Esophagus squamous epithelium (tissue), 5 donors: ENCODE data around the gene GARNL3. TPM values are rescaled to one million over a fixed set of nuclear protein-coding genes. Genes with fewer than 3 reads are reported as not detected.

Experiments
- DNase-seq: peaks from one replicate; lab custom pipeline; 2025; lab: John Stamatoyannopoulos, UW
- H3K27ac ChIP-seq, 4 donors: fragments of 200-600 bp; sonication (generic); one replicate each; pipeline ENCODE4 v1.5.1; 2016 to 2019; ENCODE audit warnings: mild to moderate bottlenecking in 1 of 4
- H3K27me3 ChIP-seq, 4 donors: fragments of 200-600 bp; sonication (generic); 1 replicate in 3 of 4; 2 replicates in 1 of 4; pipeline versions ENCODE4 v1.5.1 to v1.6.0; 2017 to 2021; ENCODE audit warnings: antibody characterized with exemption in 1 of 4
- H3K36me3 ChIP-seq, 3 donors: fragments of 200-600 bp; sonication (generic); one replicate each; pipeline ENCODE4 v1.5.1; 2016 to 2019
- H3K4me1 ChIP-seq, 3 donors: fragments of 200-600 bp; sonication (generic); one replicate each; pipeline ENCODE4 v1.5.1; 2017 to 2019
- H3K4me3 ChIP-seq, 4 donors: fragments of 200-600 bp; sonication (generic); 1 replicate in 3 of 4; 2 replicates in 1 of 4; pipeline ENCODE4 v1.5.1; 2016 to 2019; ENCODE audit warnings: mild to moderate bottlenecking in 2 of 4, moderate library complexity in 1 of 4
- H3K9me3 ChIP-seq, 3 donors: fragments of 200-600 bp; sonication (generic); one replicate each; pipeline ENCODE4 v1.5.1; 2016 to 2019
- CTCF ChIP-seq, 6 experiments: fragments of 450-650 bp in 4 of 6; fragments of 200-600 bp in 2 of 6; sonication (generic) in 2 of 6; IDR thresholded peaks; one replicate each; pipeline ENCODE4 v1.5.1; 2016 to 2019; ENCODE audit warnings: antibody characterized with exemption in 6 of 6, mild to moderate bottlenecking in 4 of 6, moderate library complexity in 4 of 6
- POLR2A ChIP-seq, 4 donors: fragments of 450-650 bp; IDR thresholded peaks; one replicate each; pipeline ENCODE4 v1.6.1; 2017; ENCODE audit warnings: antibody characterized with exemption in 4 of 4, mild to moderate bottlenecking in 4 of 4, moderate library complexity in 3 of 4
- WGBS, 2 donors: methylation state at CpG; one replicate each; pipeline ENCODE4 v1.1.5; 2018; 5-methylcytosine and 5-hydroxymethylcytosine counted together
- intact Hi-C: fragments of 100-400 bp; cut with DNase I; formaldehyde crosslinking; loops from one replicate; pipeline ENCODE4 v1.15.0; 2022
- total RNA-seq, 4 donors: library from RNA; depleted of rRNA; stranded (reverse); fragments of >200 nt; gene quantifications; one replicate each; pipeline ENCODE4 v1.1.0, GENCODE V29; 2016
- donor health status: DM: yes; HTN: yes; CAD: no.

Gene GARNL3
- total RNA-seq, 4 donors from 2014 or later, result 1.1 to 22.9 (median 8.2) TPM

GRCh38 chr9:127278372-127278771, 13.8 kb downstream of the GARNL3 start:
- intact Hi-C loops, result no loop called here
- Histone ChIP-seq H3K27me3 (no peaks in the 10 kb centered on the region), H3K4me1 (peaks cover 0 to 18% (median 0%) of the 10 kb centered on the region in 3 donors), H3K36me3 (no peaks in the 10 kb centered on the region), H3K9me3 (no peaks in the 10 kb centered on the region), H3K4me3 (no peak overlapping the region), H3K27ac (no peak overlapping the region)
- WGBS, 2 donors, result 44 to 64% methylated on average over 2 of the region's 2 CpGs
- DNase-seq, result no peak
- TF ChIP-seq CTCF (IDR thresholded peaks at IDR 0.05) (no peak), POLR2A (IDR thresholded peaks at IDR 0.05) (no peak)

- H3K4me3 ChIP-seq, result no peak overlapping the region
- intact Hi-C loops, result no loop called here
- DNase-seq, result no peak
- TF ChIP-seq POLR2A (IDR thresholded peaks at IDR 0.05) (no peak), CTCF (IDR thresholded peaks at IDR 0.05) (no peak)
- H3K27me3 ChIP-seq, result no peaks in the 10 kb centered on the region
- H3K9me3 ChIP-seq, result no peaks in the 10 kb centered on the region
- H3K36me3 ChIP-seq, result no peaks in the 10 kb centered on the region
- WGBS, 2 donors, result 83 to 88% methylated on average over 3 of the region's 3 CpGs
- peaks cover 0 to 18% (median 0%) of the 10 kb centered on the region in 3 donors for H3K4me1 ChIP-seq
- no peak overlapping the region for H3K27ac ChIP-seq
Observed at GRCh38 chr9:127279717-127280285, 15.2 kb downstream of the GARNL3 start.

GRCh38 chr9:127280880-127281660, 16.5 kb downstream of the GARNL3 start:
- Histone ChIP-seq H3K27me3 (no peaks in the 10 kb centered on the region), H3K4me3 (no peak overlapping the region), H3K27ac (no peak overlapping the region), H3K36me3 (no peaks in the 10 kb centered on the region), H3K4me1 (peaks cover 0 to 18% (median 0%) of the 10 kb centered on the region in 3 donors), H3K9me3 (no peaks in the 10 kb centered on the region)
- 87% methylated on average over 6 to 8 of the region's 8 CpGs for WGBS, 2 donors
- TF ChIP-seq POLR2A (IDR thresholded peaks at IDR 0.05) (no peak), CTCF (IDR thresholded peaks at IDR 0.05) (no peak)
- intact Hi-C loops, result no loop called here
- DNase-seq, result no peak

- Histone ChIP-seq H3K4me3 (no peak overlapping the region), H3K36me3 (no peaks in the 10 kb centered on the region), H3K9me3 (no peaks in the 10 kb centered on the region), H3K4me1 (peaks cover 0 to 18% (median 0%) of the 10 kb centered on the region in 3 donors), H3K27ac (no peak overlapping the region), H3K27me3 (no peaks in the 10 kb centered on the region)
- intact Hi-C loops, result no loop called here
- no peak for DNase-seq
- TF ChIP-seq POLR2A (IDR thresholded peaks at IDR 0.05) (no peak), CTCF (IDR thresholded peaks at IDR 0.05) (no peak)
Observed at GRCh38 chr9:127281891-127282290, 17.3 kb downstream of the GARNL3 start.

GRCh38 chr9:127282611-127283010, 18.0 kb downstream of the GARNL3 start:
- Histone ChIP-seq H3K4me3 (no peak overlapping the region), H3K9me3 (no peaks in the 10 kb centered on the region), H3K36me3 (no peaks in the 10 kb centered on the region), H3K27ac (no peak overlapping the region), H3K4me1 (peaks cover 0 to 14% (median 0%) of the 10 kb centered on the region in 3 donors), H3K27me3 (no peaks in the 10 kb centered on the region)
- intact Hi-C loops, result no loop called here
- no peak for DNase-seq
- TF ChIP-seq CTCF (IDR thresholded peaks at IDR 0.05), result no peak
- no peak for TF ChIP-seq POLR2A (IDR thresholded peaks at IDR 0.05)
